HG02763 (cell line): ENCODE results near the gene DNAJC7.

Source experiments
- ATAC-seq: cut with Tn5 transposase; IDR thresholded peaks from one replicate; pipeline ENCODE4 v1.9.1; 2021; ENCODE audit warnings: mild to moderate bottlenecking, moderate library complexity; ENCODE audit not compliant: unreplicated experiment

The DNAJC7 gene

GRCh38 chr17:41928693-41929251 is 88.5 kb downstream of the DNAJC7 start:
- no peak for ATAC-seq
